Brain microvascular endothelial cell (primary cell): ENCODE data around the gene PPP2R5D.
A peak's percentile ranks its signal among the peaks of the same experiment; 100 is the strongest.
"Not testable (repeated sequence)": the region's sequence is repeated elsewhere in the genome, so short reads cannot be mapped to it uniquely, and the experiment has no call there.

Experiments used
- DNase-seq: peaks from one replicate; pipeline ENCODE4 v3.0.0-alpha.2; 2020
- H3K27ac ChIP-seq: fragments of 250-450 bp; sonication (Bioruptor Pico); 2 replicates; pipeline ENCODE4 v1.5.1; 2020; ENCODE audit warnings: mild to moderate bottlenecking, moderate library complexity
- H3K27me3 ChIP-seq: fragments of 250-450 bp; sonication (Bioruptor Pico); replicated peaks from 2 replicates; pipeline ENCODE4 v1.5.1; 2020; ENCODE audit warnings: mild to moderate bottlenecking
- H3K36me3 ChIP-seq: fragments of 250-450 bp; sonication (Bioruptor Pico); replicated peaks from 2 replicates; pipeline ENCODE4 v1.5.1; 2020; ENCODE audit warnings: mild to moderate bottlenecking
- H3K4me3 ChIP-seq: 2 replicates; pipeline ENCODE4 v1.5.1; 2011; ENCODE audit warnings: low read depth, mild to moderate bottlenecking, control low read depth, low read length, moderate library complexity
- CTCF ChIP-seq: IDR thresholded peaks from 2 replicates; pipeline ENCODE4 v1.5.1; 2011; ENCODE audit warnings: low read depth, mild to moderate bottlenecking, moderate library complexity, low read length, control low read depth, inconsistent platforms; ENCODE audit errors: missing control alignments
- in situ Hi-C: cut with HindIII; loops from 2 replicates; pipeline ENCODE4 v1.10.0; 2017; ENCODE audit warnings: low sequenced_read_pairs, low pct_ligation_motif_present

PPP2R5D gene

DNA sequence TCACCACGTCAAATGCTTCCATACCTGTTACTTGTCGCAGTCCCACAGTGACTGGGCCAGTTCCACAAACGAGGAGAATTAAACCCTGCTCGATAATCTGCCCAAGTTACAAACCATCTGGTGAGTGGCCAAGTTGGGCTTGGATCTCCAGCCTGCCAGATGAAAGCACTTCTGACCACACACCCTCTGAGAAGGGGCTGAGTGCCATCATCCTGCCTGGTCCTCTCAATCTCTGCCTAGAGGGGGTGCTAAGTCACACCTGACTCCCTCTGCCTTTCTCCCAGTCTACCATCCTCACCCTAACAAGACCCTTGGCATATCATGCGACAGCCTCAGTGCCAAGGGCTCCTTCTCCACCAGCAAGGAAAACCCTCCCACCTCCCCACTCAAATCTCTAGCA, 52.8 kb downstream of the PPP2R5D start:
- peak; percentile 6 for TF ChIP-seq CTCF
- in situ Hi-C loops, result no loop called here
- Histone ChIP-seq H3K36me3 (peaks cover 67% of the 10 kb centered on the region), H3K27me3 (no peaks in the 10 kb centered on the region), H3K4me3 (no peak overlapping the region), H3K27ac (no peak overlapping the region)
- no peak for DNase-seq

DNA sequence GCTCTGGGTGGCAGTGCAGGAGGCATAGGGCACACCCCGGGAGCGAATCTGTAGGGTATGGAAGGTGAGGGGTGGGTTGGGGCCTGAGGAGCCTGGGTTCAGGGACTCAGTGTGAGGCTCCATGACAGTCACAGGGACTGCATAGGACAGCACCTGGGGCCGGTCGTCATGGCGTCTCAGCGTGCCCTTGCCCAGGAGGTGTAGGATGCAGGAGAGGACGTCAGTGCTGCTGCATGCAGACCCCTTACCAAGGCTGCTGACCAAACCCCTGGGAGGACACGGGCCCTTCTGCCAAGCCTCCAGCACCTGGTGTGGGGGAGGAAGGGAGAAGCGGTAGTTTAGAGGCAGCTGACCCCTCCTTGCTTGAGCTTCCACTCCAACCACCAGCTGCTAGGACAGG, 53.3 kb downstream of the PPP2R5D start:
- Histone ChIP-seq H3K4me3 (no peak overlapping the region), H3K27ac (no peak overlapping the region), H3K36me3 (peaks cover 68% of the 10 kb centered on the region), H3K27me3 (no peaks in the 10 kb centered on the region)
- TF ChIP-seq CTCF, result no peak
- in situ Hi-C loops, result no loop called here
- DNase-seq, result no peak

- Histone ChIP-seq H3K4me3 (no peak overlapping the region), H3K27ac (no peak overlapping the region), H3K36me3 (peaks cover 73% of the 10 kb centered on the region), H3K27me3 (no peaks in the 10 kb centered on the region)
- TF ChIP-seq CTCF, result no peak
- in situ Hi-C loops, result no loop called here
- no peak for DNase-seq
Observed at GRCh38 chr6:43038727-43039126, 54.4 kb downstream of the PPP2R5D start.

DNA sequence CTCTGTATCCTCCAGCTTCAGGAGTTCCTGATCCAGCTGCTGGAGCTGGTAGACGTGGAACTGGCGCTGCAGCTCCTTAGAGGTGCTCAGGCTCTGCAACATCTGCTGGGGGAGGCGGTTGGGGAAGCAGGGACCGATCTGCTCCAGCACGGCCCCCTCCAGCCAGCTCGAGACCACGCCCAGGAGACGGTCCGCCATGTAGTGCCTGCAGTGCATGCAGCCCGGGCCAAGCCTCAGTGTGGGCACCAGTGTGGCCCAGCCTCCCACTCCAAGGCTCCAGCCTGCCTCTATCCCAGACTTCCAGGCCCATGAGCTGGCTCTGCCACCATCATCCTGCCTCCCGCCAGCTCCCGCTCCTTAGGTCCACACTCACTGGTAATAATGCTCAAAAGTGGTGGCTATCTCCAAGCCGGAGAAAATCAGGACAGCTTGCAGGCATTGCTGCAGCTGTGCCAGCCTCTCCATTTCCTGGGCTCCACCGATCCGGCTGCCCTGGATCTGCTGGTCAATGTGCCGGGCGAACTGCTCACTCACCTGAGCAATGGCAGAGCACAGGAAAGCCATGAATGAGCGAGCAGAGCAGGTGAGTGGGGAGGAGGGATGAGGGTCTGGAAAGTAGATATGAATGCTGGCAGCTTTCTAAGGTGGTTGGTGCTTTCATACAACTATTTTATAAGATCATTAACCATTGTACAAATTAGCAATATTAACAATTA, 56.3 kb downstream of the PPP2R5D start:
- no peak overlapping the region for H3K27ac ChIP-seq
- H3K4me3 ChIP-seq, result no peak overlapping the region
- H3K36me3 ChIP-seq, result peaks cover 72% of the 10 kb centered on the region
- DNase-seq, result no peak
- no peaks in the 10 kb centered on the region for H3K27me3 ChIP-seq
- no peak for TF ChIP-seq CTCF
- in situ Hi-C loops, result no loop called here

DNA sequence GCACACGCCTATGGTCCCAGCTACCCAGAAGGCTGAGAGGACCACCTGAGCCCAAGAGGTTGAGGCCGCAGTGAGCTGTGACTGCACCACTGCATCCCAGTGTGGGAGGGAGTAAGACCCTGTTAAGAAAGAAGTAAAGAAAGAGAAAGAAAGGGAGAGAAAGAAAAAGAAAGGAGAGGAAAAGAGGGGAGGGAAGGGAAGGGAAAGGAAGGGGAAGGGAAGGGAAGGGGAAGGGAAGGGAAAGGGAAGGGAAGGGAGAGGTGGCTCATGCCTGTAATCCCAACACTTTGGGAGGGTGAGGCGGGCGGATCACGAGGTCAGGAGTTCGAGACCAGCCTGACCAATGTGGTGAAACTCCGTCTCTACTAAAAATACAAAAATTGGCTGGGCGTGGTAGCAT, 57.1 kb downstream of the PPP2R5D start:
- H3K27ac ChIP-seq, in situ Hi-C loops, DNase-seq, H3K4me3 ChIP-seq, H3K27me3 ChIP-seq: not testable (repeated sequence)
- peaks cover 77% of the 10 kb centered on the region for H3K36me3 ChIP-seq

GRCh38 chr6:43043310-43043709, 58.9 kb downstream of the PPP2R5D start:
- H3K36me3 ChIP-seq, result peaks cover 64% of the 10 kb centered on the region
- H3K27ac ChIP-seq, result no peak overlapping the region
- H3K4me3 ChIP-seq, result no peak overlapping the region
- in situ Hi-C loops, result no loop called here
- DNase-seq, result no peak
- no peak for TF ChIP-seq CTCF
- H3K27me3 ChIP-seq, result no peaks in the 10 kb centered on the region
